Hippocampal formation (tissue), 2 donors: ENCODE results near the gene TFPI2.
"Not testable (repeated sequence)": the region's sequence is repeated elsewhere in the genome, so short reads cannot be mapped to it uniquely, and the experiment has no call there.

Experiments
- DNase-seq, 2 donors: peaks; one replicate each; lab custom pipeline; 2025; lab: John Stamatoyannopoulos, UW

TFPI2 gene, protein sequence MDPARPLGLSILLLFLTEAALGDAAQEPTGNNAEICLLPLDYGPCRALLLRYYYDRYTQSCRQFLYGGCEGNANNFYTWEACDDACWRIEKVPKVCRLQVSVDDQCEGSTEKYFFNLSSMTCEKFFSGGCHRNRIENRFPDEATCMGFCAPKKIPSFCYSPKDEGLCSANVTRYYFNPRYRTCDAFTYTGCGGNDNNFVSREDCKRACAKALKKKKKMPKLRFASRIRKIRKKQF

DNA sequence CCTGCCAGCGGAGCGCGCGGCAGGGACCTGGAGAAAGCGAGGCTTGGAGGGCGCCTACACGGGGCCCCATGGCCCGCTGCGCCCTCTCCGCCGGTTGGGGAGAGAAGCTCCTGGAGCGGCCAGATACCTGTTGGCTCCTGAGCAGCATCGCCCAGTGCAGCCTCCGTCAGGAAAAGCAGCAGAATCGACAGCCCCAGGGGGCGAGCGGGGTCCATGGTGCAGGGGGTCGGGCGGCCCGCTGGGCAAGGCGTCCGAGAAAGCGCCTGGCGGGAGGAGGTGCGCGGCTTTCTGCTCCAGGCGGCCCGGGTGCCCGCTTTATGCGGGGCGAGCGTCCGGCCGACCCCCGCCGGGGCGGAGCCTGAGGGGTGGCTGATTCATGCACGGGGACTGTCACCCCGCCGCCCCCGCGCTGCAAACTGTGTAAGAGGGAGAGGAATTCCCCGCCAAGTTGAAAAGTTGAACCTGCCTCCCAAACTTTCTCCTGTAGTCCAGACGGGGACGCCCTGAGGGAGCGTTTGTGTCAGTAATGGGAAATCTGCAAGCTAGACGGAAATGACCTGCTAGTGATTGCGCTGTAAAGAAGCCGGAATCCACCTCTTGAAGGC is at the start of gene TFPI2:
TSS of gene TFPI2 (minus strand) at position 290 of the 605 bp plus-strand sequence. CDS start at position 215, 75 bp downstream.
- DNase-seq: no peak

DNA sequence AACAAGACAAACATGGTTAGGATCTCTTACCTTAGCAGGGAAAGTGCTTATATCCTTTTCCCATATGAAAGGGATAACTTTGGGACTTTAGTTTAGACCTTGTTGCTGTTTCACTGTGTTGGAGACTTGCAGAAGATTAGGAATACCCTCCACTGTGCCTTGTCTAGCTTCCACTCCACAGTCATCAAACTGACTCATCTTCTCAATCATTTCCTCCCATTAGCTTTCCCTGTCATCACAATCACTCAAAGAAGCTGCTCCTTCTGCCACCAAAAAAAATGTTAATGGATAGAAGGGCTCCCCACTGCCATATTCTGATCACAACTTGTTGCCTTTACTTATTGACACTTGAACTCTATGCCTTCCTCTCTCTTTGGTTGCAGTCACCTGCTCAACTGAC is 47.7 kb upstream of the TFPI2 start:
- no peak for DNase-seq

DNA sequence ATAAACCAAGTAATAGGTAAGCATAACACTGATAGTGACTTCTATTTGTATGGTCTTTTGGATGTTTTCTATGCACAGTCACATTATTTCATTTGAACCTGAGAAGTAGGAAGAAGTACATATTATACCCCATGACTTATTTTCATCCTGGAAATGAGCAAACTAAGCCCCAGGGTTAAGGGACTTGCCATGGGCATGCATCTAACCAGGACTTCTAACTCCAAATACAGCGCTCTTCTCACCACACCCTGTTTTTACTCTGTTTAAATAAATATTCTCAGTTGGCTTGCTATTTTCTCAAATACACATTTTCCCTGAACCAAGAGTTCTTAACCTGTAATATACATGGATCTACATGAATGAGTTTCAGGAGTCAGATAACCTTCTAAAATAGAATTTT is 47.3 kb upstream of the TFPI2 start:
- no peak for DNase-seq

DNA sequence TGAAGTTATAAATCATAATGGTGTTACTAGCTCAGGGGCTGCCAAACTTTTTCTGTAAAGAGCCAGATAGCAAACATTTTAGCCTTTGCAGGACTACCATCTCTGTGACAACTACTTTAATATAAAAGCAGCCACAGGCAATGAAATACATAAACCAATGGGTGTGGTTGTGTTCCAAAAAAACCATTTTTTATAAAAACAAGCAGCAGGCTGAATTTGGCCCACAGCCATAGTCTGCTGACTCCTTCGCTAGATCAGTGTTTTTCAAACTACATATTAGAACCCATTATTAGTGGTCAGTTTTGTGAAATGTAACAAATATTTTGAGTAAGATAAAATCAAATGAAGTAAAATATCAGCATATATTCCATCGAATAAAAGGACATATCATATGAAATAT is 44.5 kb upstream of the TFPI2 start:
- DNase-seq: no peak

DNA sequence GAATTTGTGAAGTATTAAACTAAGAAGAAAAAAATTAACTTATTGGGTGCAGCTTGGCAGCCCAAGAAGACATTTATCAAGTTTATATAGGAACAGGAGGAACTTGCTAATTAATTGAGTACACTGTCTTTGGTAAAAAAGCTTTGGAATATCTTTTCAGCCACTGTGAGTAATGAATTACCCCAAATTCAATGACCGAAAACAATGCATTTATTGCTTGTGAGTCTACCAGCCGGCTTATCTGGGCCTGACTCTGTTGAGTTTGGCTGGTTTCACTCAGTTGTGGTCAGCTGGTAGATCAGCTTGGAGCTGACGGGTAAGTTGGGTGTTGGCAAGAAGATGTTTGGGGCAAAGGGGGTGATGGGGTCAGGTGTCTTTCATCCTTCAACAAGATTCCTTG is 42.6 kb upstream of the TFPI2 start:
- no peak for DNase-seq

DNA sequence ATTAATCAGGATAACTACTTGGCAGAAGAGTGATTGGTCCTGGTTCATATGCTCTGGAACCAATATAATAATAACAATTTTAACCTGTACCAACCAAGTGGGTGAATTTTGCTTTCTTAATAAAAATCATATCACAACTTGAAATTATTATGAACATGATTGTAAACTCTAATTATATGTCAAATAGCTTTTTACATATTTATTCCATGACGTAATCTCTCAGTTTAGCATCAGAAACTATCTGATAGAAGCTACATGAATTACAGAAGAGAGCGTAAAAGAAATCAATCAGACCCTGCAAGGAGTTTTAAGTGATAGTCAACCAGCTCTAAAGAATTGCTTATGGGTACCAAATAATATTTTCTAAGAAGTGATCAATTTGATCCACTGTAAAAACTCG is 41.1 kb upstream of the TFPI2 start:
- no peak for DNase-seq

DNA sequence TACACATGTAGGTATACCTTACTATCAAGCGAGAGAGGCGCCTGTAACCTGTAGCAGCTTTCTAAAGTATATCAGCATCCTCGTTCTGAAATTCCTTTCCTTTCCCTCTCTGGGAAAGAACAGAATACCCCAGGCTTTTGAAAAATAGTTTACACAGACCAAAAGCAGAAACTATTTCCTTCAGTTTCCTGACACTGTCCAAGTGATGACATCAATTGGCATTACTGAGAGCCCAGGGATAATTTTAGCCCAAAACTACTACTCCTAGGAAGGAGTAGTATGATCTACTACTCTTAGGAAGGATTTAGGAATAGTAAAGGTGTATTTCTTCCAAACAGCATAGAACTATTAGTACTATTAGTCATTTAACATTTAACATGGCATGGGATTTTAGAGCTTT is 37.0 kb upstream of the TFPI2 start:
- no peak for DNase-seq

DNA sequence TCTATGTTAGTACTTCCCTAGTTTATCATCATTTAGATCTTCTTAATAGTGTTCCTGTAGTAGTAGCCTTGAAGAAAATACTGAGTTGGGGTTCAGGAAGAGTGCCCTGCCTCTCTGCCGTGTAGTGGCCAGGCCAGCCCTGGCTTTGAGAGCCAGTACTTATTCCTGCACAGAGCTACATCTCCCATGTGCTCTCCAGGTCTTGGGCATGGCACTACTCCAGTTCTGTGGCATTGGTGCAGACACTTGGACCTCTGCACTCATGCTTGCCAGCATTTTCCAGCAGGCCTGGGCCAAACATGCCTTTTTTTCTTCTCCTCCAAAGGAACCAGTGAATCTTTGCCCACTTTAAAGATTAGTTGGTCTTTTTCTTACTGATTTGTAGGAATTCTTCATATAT is 36.2 kb upstream of the TFPI2 start:
- no peak for DNase-seq

DNA sequence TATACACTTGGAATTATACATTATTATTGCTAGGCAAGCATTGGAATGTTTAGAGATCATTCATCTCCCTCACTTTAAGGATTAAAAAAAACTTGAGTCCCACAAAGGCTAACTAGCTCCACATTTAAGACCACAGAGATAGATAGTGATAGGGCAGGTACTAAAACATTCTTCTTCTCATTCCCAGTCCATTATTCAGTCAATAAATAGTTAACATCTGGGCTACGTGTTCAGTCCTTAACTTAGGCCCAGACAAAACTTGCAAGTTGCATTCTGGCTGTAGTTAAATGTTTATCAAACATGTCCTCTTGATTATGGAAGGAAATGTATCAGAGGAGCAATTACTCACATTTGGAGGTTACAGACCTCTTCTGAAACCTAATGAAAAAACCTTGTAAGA is 33.4 kb upstream of the TFPI2 start:
- DNase-seq: no peak

DNA sequence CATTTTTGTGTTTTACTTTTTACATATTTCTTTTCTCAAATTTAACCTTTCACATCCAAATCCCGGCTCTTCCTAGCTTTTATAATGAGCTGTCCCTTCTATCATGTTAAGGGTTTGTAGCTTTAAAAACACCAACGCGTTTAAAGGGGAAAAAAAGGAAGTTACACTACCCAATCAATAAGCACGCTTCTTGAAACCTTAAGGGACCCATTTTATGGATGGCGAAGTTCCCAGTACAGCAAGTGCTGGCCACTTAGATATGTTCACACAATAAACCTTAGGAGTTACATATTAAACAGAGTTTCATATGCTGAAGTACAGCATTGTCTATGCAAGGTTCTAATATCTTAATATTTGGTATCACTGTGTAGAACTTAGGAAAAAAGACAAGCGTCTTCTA is 32.7 kb upstream of the TFPI2 start:
- no peak for DNase-seq

DNA sequence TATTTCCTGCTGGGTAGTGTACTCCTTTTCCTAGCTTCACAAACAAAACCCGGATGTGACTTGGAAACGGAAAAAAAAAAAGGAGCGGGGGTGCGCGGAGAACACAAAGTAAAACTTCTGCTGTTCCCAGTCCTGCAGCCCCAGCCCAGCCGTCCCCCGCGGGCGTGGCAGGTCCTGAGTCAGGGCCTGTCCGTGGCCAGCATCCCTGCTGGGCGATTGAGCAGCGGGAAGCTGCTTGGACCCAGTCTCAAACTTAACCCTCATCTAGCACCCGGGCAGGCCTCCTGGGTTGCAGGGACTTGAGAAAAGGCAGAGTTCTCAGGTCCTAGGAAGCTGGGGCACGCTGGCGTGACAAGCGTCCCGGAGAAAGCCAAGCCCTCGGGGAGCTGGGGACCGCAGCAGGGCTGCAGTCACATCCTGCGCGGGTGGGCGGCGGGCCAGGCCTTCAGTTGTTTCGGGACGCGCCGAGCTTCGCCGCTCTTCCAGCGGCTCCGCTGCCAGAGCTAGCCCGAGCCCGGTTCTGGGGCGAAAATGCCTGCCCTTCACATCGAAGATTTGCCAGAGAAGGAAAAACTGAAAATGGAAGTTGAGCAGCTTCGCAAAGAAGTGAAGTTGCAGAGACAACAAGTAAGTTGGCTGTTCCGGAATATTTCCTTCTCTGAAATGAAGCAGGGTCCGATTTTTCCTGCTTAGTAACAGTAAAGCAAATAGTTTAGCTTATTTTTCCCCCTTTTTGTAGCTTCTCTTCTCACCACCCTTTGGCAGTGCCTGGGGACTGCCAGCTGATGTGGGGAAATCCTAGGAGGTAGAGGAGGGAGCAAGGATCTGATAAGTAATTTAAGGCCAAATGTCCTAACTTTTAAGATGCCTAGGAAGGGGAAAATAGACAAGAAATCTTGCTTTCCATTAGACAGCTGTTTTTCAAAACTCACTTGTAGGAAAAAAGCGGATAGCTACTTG is 31.3 kb upstream of the TFPI2 start, which contains the start of gene GNG11:
TSS of gene GNG11 (plus strand) at position 129 of the 960 bp plus-strand sequence. CDS start at position 532, 403 bp downstream.
- DNase-seq: peak; percentile 26 to 39

DNA sequence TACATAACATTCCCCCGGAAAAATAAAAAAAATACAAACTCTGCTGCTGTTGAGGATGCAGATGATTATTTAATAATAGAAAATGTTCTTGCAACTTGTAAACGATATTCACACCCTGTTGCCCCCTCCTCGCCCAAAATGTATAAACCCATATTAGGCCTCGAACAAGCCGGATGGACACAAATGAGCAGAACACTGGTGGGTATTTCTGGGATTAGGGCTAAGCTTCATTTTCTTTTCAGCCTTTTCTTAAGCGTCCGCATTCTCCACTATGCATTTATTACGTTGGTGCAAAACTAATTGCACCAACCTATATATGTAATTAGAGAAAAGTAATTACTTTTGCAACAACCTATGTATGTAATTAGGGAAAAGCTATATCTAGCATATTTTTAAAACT is 30.6 kb upstream of the TFPI2 start:
- no peak for DNase-seq

DNA sequence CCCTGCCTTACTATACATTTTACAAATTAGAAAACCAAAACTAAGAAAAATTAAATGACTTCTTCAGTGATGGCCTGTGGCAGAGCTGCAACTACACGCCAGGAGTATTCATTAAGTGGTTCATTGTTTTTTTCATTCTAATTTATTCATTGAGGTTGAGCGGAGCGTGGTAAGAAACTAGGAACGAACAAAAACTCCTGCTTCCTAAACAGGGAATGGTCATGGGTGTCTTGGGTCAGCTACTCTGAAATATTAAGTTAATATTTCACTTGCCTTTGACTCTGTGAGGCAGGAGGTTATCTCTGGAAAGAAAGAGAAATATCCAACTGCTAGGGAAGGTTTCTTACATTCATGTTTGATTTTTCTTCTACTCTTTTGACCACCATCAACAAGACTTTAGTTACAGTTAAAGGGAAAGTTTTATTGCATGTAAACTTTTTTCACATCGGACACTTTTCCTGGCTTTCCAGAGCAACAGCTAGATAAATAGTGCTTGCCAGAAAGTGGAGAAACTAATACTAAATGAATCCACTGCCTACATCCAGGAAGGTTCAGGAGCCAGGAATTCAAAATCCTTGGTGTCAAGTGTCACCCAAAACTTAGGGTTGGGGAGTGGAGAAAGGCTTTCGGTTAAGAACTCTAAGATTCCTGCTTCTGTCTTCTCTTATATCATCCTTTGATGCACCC is 30.1 kb upstream of the TFPI2 start:
- DNase-seq: no peak

DNA sequence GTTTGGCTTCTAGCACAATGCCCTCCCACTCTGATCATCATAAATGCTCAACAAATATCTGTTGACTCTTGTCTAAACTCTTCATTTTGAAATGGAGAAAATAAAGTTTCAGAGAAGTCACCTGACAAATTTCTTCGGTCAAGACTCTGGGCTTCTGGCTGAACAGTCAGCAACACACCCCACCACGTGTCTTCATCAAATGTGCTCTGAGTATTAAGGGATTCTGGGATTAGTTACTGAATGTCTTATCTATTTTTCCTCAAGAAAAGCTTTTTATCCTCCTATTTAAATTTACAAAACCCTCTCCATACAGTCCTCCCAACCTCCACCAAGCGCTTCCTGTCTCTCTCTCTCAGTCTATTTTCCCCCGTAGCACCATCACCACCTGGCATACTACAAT is 25.8 kb upstream of the TFPI2 start:
- DNase-seq: not testable (repeated sequence)

DNA sequence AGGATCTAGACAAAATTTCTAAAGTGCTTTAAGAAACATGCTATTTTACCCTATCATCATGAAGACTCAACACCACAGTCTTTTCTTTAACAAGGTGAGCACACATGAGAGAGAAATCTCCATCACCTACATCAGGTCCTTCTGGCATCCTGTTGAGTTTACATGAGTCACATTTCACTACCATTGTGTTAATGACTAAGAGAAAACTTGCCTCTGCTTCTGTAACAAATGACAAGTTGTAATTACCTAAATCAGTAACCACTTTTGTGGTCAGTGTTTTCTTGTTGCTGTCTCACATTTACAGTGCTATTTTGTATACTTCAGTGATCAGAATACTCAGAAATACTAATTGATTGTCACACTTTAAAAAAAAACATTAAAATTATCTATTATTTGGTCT is 25.3 kb upstream of the TFPI2 start:
- not testable (repeated sequence) for DNase-seq

DNA sequence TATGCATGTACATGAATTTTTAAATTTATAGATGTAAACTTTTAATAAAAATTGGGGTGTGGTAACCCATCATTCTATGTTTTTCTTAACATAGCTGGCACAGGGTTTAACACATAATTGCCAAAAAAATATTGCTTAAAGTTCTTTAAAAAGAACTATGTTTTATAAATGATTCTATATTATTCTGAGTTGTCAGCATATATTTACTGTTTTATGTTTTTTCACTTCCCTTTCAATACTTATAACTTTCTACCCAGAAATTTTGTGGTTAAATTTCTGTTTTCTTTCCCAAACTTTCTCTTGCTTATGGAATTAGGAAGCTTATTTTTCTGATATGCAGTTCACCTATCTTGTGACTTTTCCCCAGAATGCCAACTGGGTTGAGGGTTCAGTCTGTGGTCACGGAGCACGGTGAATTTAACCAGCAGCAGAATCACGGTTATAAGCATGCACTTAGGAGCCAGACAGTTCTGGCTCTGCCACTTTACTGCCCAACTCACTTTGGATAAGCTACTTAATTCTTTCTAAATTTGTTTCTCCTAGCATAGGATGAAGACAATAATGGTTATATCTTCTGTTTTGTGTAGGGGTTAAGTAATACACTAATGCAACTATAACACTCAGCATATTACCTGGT is 24.8 kb upstream of the TFPI2 start:
- not testable (repeated sequence) for DNase-seq

DNA sequence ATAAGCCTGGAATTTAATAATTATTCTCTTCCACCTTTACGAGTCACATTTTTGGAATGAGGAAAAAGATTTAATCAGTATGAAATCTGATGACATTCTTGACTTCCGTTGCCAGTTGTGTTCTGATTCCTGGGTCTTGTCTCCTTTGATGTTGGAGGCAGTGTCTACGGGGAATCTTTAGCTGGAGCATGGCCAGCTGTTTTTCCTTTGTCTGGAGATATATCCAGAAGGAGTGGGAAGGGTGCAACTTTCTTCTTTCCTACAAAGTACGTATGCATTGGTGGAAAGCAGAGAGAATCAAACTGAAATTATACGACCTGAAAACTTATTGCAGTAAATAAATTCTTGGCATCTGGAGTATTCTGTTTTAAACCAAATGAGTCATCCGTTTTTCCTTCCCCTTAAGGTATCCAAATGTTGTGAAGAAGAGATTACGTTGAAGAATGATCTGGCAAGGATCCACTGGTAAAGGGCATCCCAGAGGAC is 24.1 kb upstream of the TFPI2 start:
- DNase-seq: no peak

DNA sequence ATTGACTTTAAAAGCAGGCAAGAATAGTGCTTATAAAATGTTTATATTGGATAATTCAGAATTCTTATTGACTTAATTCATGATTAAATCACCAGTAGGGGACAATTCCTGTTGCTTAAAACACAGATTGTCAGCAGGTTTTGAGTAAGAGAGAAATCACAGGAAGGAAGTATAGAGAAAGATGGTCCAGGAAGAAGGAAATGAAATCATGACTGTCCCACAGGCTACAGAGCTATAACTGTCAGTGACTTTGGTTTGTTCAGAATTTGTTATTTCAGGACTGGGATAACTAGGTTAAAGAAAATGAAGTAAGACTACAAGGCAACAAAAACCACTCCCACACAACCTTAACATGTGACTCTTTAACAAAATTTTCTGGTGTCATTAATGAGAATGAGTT is 22.6 kb upstream of the TFPI2 start:
- DNase-seq: no peak

DNA sequence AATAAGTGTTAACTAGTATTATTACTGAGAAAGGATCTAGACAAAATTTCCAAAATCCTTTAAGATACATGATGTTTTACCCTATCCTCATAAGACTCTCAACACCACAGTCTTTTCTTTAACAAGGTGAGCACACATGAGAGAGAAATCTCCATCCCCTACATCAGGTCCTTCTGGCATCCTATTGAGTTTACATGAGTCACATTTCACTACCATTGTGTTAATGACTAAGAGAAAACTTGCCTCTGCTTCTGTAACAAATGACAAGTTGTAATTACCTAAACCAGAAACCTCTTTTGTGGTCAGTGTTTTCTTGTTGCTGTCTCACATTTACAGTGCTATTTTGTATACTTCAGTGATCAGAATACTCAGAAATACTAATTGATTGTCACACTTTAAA is 21.1 kb upstream of the TFPI2 start:
- DNase-seq: not testable (repeated sequence)

DNA sequence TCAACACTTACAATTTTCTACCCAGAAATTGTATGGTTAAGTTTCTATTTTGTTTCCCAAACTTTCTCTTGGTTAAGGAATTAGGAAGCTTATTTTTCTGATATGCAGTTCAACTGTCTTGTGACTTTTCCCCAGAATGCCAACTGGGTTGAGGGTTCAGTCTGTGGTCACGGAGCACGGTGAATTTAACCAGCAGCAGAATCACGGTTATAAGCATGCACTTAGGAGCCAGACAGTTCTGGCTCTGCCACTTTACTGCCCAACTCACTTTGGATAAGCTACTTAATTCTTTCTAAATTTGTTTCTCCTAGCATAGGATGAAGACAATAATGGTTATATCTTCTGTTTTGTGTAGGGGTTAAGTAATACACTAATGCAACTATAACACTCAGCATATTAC is 20.7 kb upstream of the TFPI2 start:
- DNase-seq: not testable (repeated sequence)
